Stimulated activated CD4-positive, alpha-beta T cell treated with anti-CD3 and anti-CD28 coated beads, Interleukin-1b, Interleukin-23, amount 100 ng/mL, for 4 hours (primary cell): Measurements from ENCODE around the gene PHACTR3.

ENCODE experiments used
- DNase-seq, 2 donors: peaks; one replicate each; pipeline ENCODE4 v3.0.0-alpha.2; 2020; ENCODE audit warnings: low read depth in 2 of 2

The PHACTR3 gene

GRCh38 chr20:59646487-59646886 lies 42.1 kb downstream of the PHACTR3 start:
- no peak for DNase-seq

GRCh38 chr20:59647271-59647670 lies 42.9 kb downstream of the PHACTR3 start:
- no peak for DNase-seq

GRCh38 chr20:59648466-59649070 lies 44.2 kb downstream of the PHACTR3 start:
- DNase-seq = no peak

- no peak for DNase-seq
Measured at GRCh38 chr20:59650418-59650817, 46.1 kb downstream of the PHACTR3 start.

- DNase-seq = no peak
Measured at GRCh38 chr20:59652381-59652780, 48.0 kb downstream of the PHACTR3 start.

- no peak for DNase-seq
Measured at GRCh38 chr20:59656417-59656816, 52.1 kb downstream of the PHACTR3 start.

- DNase-seq = no peak
Measured at GRCh38 chr20:59657459-59658046, 53.2 kb downstream of the PHACTR3 start.

- no peak for DNase-seq
Measured at GRCh38 chr20:59660471-59660870, 56.1 kb downstream of the PHACTR3 start.

GRCh38 chr20:59661153-59661552 lies 56.8 kb downstream of the PHACTR3 start:
- no peak for DNase-seq

- no peak for DNase-seq
Measured at GRCh38 chr20:59661621-59662020, 57.3 kb downstream of the PHACTR3 start.

- DNase-seq = no peak
Measured at GRCh38 chr20:59662161-59662560, 57.8 kb downstream of the PHACTR3 start.

GRCh38 chr20:59662856-59663512 lies 58.6 kb downstream of the PHACTR3 start:
- no peak for DNase-seq

- DNase-seq = no peak
Measured at GRCh38 chr20:59663513-59664060, 59.2 kb downstream of the PHACTR3 start.

- DNase-seq = no peak
Measured at GRCh38 chr20:59664421-59664941, 60.1 kb downstream of the PHACTR3 start.

- no peak for DNase-seq
Measured at GRCh38 chr20:59665656-59666555, 61.6 kb downstream of the PHACTR3 start.

GRCh38 chr20:59666586-59666985 lies 62.2 kb downstream of the PHACTR3 start:
- no peak for DNase-seq

GRCh38 chr20:59667131-59667530 lies 62.8 kb downstream of the PHACTR3 start:
- DNase-seq = no peak

- DNase-seq = no peak
Measured at GRCh38 chr20:59667981-59668515, 63.7 kb downstream of the PHACTR3 start.

GRCh38 chr20:59668926-59669850 lies 64.8 kb downstream of the PHACTR3 start:
- no peak for DNase-seq

- DNase-seq = no peak
Measured at GRCh38 chr20:59670786-59671492, 66.6 kb downstream of the PHACTR3 start.
